Measurements from ENCODE around the gene GALNT3.

GRCh38 chr2:165791421-165792103 lies 2.5 kb downstream of the GALNT3 start:
- TF ChIP-seq POLR2AphosphoS5 (IDR thresholded peaks at IDR 0.05; ENCODE audit: low read depth, low read length), result no peak
- TF ChIP-seq POLR2A (IDR thresholded peaks at IDR 0.05; ENCODE audit: low read depth, low read length), result no peak

All from GM12892 (cell line).